ENCODE data around the gene JOSD1. TPM values are rescaled to one million over a fixed set of nuclear protein-coding genes. Genes with fewer than 3 reads are reported as not detected.
A peak's percentile ranks its signal among the peaks of the same experiment; 100 is the strongest.

Gene JOSD1
- total and polyA plus RNA-seq, 9 of the 15 experiments (the other 6 are each of a cell fraction or from before 2014, with no cell fraction given) = 8.9 to 39.1 (median 30.4) TPM

GRCh38 chr22:38741166-38741565 is 40.4 kb upstream of the JOSD1 start:
- Histone ChIP-seq H2AFZ (ENCODE audit: low read depth, low read length) (no peak overlapping the region), H3K36me3 (ENCODE audit: control insufficient read depth, insufficient read depth, low read length) (peaks cover 92% of the 10 kb centered on the region), H3K27ac (ENCODE audit: extremely low read depth, low read depth, low read length) (no peak overlapping the region), H4K20me1 (replicated peaks; ENCODE audit: control insufficient read depth, insufficient read depth, low read length) (no peaks in the 10 kb centered on the region), H3K9ac (ENCODE audit: insufficient read depth in 1 of 2, low read depth in 2 of 2, low read length in 2 of 2) (no peak overlapping the region), H3K9me3 (replicated peaks; ENCODE audit: control insufficient read depth, insufficient read depth, low read depth, low read length) (no peaks in the 10 kb centered on the region), H3K4me2 (ENCODE audit: insufficient read depth, low read length) (no peak overlapping the region), H3K27me3 (ENCODE audit: control insufficient read depth in 2 of 2, insufficient read depth in 2 of 2, low read length in 2 of 2) (no peaks in the 10 kb centered on the region), H3K9me1 (ENCODE audit: control insufficient read depth, insufficient read depth, low read length) (no peaks in the 10 kb centered on the region), H3K4me1 (replicated peaks in 1 of 2; ENCODE audit: control insufficient read depth in 2 of 2, insufficient read depth in 2 of 2, low read length in 2 of 2) (peaks cover 0 to 4% of the 10 kb centered on the region in 2 experiments; a peak in 1 of 5 replicates), H3K4me3 (no peak overlapping the region), H3K79me2 (ENCODE audit: control insufficient read depth, insufficient read depth, low read length) (no peaks in the 10 kb centered on the region)
- in situ Hi-C loops (cut with MboI) = no loop called here
- POLR2A ChIA-PET = interaction anchor here (1.4 to 2.2 kb wide), 2 partner anchors 12 to 16 kb away, joined by 4 to 6 read pairs; no protein-coding TSS in a partner anchor
- CTCF ChIA-PET (ENCODE audit: low intra/inter-chr PET ratio) = no interaction called here
- intact Hi-C loops (cut with micrococcal nuclease) = no loop called here
- TF ChIP-seq ZBTB7A (IDR thresholded peaks at IDR 0.05; ENCODE audit: borderline replicate concordance, control insufficient read depth, low read depth, low read length) (no peak), THRB (CRISPR knock-in tag; conservative IDR thresholded peaks at IDR 0.05) (no peak), SLC30A9 (CRISPR knock-in tag; IDR thresholded peaks at IDR 0.05) (no peak), POLR2G (IDR thresholded peaks at IDR 0.05; ENCODE audit: low read depth, low read length) (peak; percentile 38; the same call in 1 of the 2 replicates), ZNF146 (CRISPR knock-in tag; IDR thresholded peaks at IDR 0.05; ENCODE audit: unreplicated experiment) (no peak), ZNF644 (tag; IDR thresholded peaks at IDR 0.05; ENCODE audit: low read depth) (no peak), ZBTB11 (CRISPR knock-in tag; IDR thresholded peaks at IDR 0.05) (no peak), ELK3 (CRISPR knock-in tag; IDR thresholded peaks at IDR 0.05) (no peak)
- DNase-seq (ENCODE audit: extremely low read depth in 1 of 4, low spot score in 3 of 4) = no peak
- no TSS peak for BruUV-seq (replicated peaks)
- no peak for ATAC-seq
- 96% methylated on average over 4 of the region's 9 CpGs for WGBS (ENCODE audit: insufficient coverage, low coverage, missing lambda C conversion rate)
- no peak for FAIRE-seq

Data from K562 (cell line).